ENCODE data around the gene ABCA10.
"Not testable (repeated sequence)": the region's sequence is repeated elsewhere in the genome, so short reads cannot be mapped to it uniquely, and the experiment has no call there.

GRCh38 chr17:69196105-69196653, 32.4 kb downstream of the ABCA10 start:
- TF ChIP-seq POLR2A, POLR2AphosphoS5 (IDR thresholded peaks at IDR 0.05; ENCODE audit: low read depth, low read length): not testable (repeated sequence)

Data from GM12891 (cell line).